ENCODE measurements around the gene USP24. TPM values are rescaled to one million over a fixed set of nuclear protein-coding genes. Genes with fewer than 3 reads are reported as not detected.

Gene USP24
- total RNA-seq, 2 donors from 2014 or later = 29.0 to 36.2 TPM

GRCh38 chr1:55210990-55211801, 4.0 kb downstream of the USP24 start:
- H3K4me3 ChIP-seq = peak overlapping the region in 1 of 2 donors; percentile 3

GRCh38 chr1:55209247-55209646, 5.9 kb downstream of the USP24 start:
- H3K27ac ChIP-seq = peak overlapping the region in 1 of 2 donors; percentile 15
- H3K36me3 ChIP-seq = no peaks in the 10 kb centered on the region
- no peaks in the 10 kb centered on the region for H3K9me3 ChIP-seq
- no peak overlapping the region for H3K4me3 ChIP-seq
- DNase-seq (ENCODE audit: low spot score) = no peak
- TF ChIP-seq CTCF (IDR thresholded peaks at IDR 0.05) = peak in 1 of 2 donors; percentile 23
- peaks cover 0 to 73% of the 10 kb centered on the region in 2 donors for H3K4me1 ChIP-seq
- no peaks in the 10 kb centered on the region for H3K27me3 ChIP-seq

More at GRCh38 chr1:55210990-55211801, 4.0 kb downstream of the USP24 start:
- Histone ChIP-seq H3K27me3 (no peaks in the 10 kb centered on the region), H3K36me3 (no peaks in the 10 kb centered on the region), H3K9me3 (no peaks in the 10 kb centered on the region), H3K4me1 (peaks cover 0 to 64% of the 10 kb centered on the region in 2 donors), H3K27ac (peak overlapping the region; percentile 98 to 100)
- no peak for TF ChIP-seq CTCF (IDR thresholded peaks at IDR 0.05)
- DNase-seq (ENCODE audit: low spot score) = no peak

GRCh38 chr1:55206210-55206609, 9.0 kb downstream of the USP24 start:
- Histone ChIP-seq H3K27me3 (no peaks in the 10 kb centered on the region), H3K36me3 (no peaks in the 10 kb centered on the region), H3K4me1 (peaks cover 0 to 59% of the 10 kb centered on the region in 2 donors), H3K27ac (no peak overlapping the region), H3K9me3 (no peaks in the 10 kb centered on the region), H3K4me3 (no peak overlapping the region)
- TF ChIP-seq CTCF (IDR thresholded peaks at IDR 0.05) = no peak
- DNase-seq (ENCODE audit: low spot score) = no peak

- Histone ChIP-seq H3K9me3 (no peaks in the 10 kb centered on the region), H3K27me3 (no peaks in the 10 kb centered on the region), H3K4me1 (peaks cover 0 to 47% of the 10 kb centered on the region in 2 donors), H3K27ac (no peak overlapping the region), H3K4me3 (no peak overlapping the region), H3K36me3 (no peaks in the 10 kb centered on the region)
- DNase-seq (ENCODE audit: low spot score) = no peak
- no peak for TF ChIP-seq CTCF (IDR thresholded peaks at IDR 0.05)
Observed at GRCh38 chr1:55204997-55205396, 10.2 kb downstream of the USP24 start.

GRCh38 chr1:55203064-55203463, 12.1 kb downstream of the USP24 start:
- H3K4me1 ChIP-seq = peaks cover 0 to 36% of the 10 kb centered on the region in 2 donors
- H3K27ac ChIP-seq = no peak overlapping the region

More at GRCh38 chr1:55203064-55203463, 12.1 kb downstream of the USP24 start:
- DNase-seq (ENCODE audit: low spot score) = no peak
- no peak for TF ChIP-seq CTCF (IDR thresholded peaks at IDR 0.05)
- Histone ChIP-seq H3K4me3 (no peak overlapping the region), H3K36me3 (no peaks in the 10 kb centered on the region), H3K9me3 (no peaks in the 10 kb centered on the region), H3K27me3 (no peaks in the 10 kb centered on the region)

Data from right atrium auricular region (tissue), 2 donors.